HG02970 (cell line): ENCODE measurements around the gene SLC27A5.
A peak's percentile ranks its signal among the peaks of the same experiment; 100 is the strongest.

Experiments
- ATAC-seq: cut with Tn5 transposase; IDR thresholded peaks from one replicate; pipeline ENCODE4 v1.9.1; 2021; ENCODE audit warnings: mild to moderate bottlenecking, moderate library complexity, moderate number of reproducible peaks; ENCODE audit not compliant: unreplicated experiment, low FRiP score

Gene SLC27A5

GRCh38 chr19:58511353-58512208 lies at the start of gene SLC27A5:
Gene SLC27A5 (minus strand): TSS chr19:58511992. CDS start chr19:58511955, 37 bp downstream.
- ATAC-seq, result no peak

- no peak for ATAC-seq
These were observed 49.1 kb upstream of the SLC27A5 start for GRCh38 chr19:58560921-58561320.

- ATAC-seq, result no peak
These were observed 48.5 kb upstream of the SLC27A5 start for GRCh38 chr19:58560007-58560887.

- ATAC-seq, result peak; percentile 22
These were observed 47.6 kb upstream of the SLC27A5 start for GRCh38 chr19:58559275-58560006.

GRCh38 chr19:58558623-58559274 lies 47.0 kb upstream of the SLC27A5 start:
- peak; percentile 61 for ATAC-seq

- no peak for ATAC-seq
These were observed 46.4 kb upstream of the SLC27A5 start, which contains the start of gene UBE2M for GRCh38 chr19:58558066-58558622. Gene UBE2M (minus strand): TSS chr19:58558611. CDS start chr19:58558381, 230 bp downstream.

GRCh38 chr19:58557221-58558065 lies 45.7 kb upstream of the SLC27A5 start:
- no peak for ATAC-seq

- ATAC-seq, result no peak
These were observed 44.9 kb upstream of the SLC27A5 start for GRCh38 chr19:58556622-58557220.

GRCh38 chr19:58555920-58556621 lies 44.3 kb upstream of the SLC27A5 start:
- ATAC-seq, result no peak

- no peak for ATAC-seq
These were observed 43.6 kb upstream of the SLC27A5 start for GRCh38 chr19:58555369-58555885.

GRCh38 chr19:58554494-58555368 lies 42.9 kb upstream of the SLC27A5 start, which contains the start of gene CHMP2A:
Gene CHMP2A (minus strand): TSS chr19:58555105. CDS start chr19:58554212, 893 bp downstream.
- ATAC-seq, result no peak

GRCh38 chr19:58553799-58554493 lies 42.2 kb upstream of the SLC27A5 start:
- no peak for ATAC-seq

- no peak for ATAC-seq
These were observed 40.9 kb upstream of the SLC27A5 start for GRCh38 chr19:58552655-58553054.

GRCh38 chr19:58551577-58552471 lies 40.0 kb upstream of the SLC27A5 start:
- ATAC-seq, result no peak

GRCh38 chr19:58551123-58551497 lies 39.3 kb upstream of the SLC27A5 start:
- no peak for ATAC-seq
